ENCODE data around the gene LIPA.

Gene LIPA

GRCh38 chr10:89241486-89242344 lies 9.9 kb downstream of the LIPA start:
- TF ChIP-seq ISL1 (CRISPR knock-in tag; IDR thresholded peaks at IDR 0.05): no peak
- no peak for TF ChIP-seq GLIS3 (CRISPR knock-in tag; IDR thresholded peaks at IDR 0.05)
- no peak for TF ChIP-seq ARNTL (CRISPR knock-in tag; IDR thresholded peaks at IDR 0.05; ENCODE audit: borderline replicate concordance, low read depth)
- no peak for TF ChIP-seq PPARA (CRISPR knock-in tag; IDR thresholded peaks at IDR 0.05; ENCODE audit: borderline replicate concordance)
- TF ChIP-seq ESRRG (CRISPR knock-in tag; IDR thresholded peaks at IDR 0.05): no peak
- TF ChIP-seq SNAI2 (CRISPR knock-in tag; IDR thresholded peaks at IDR 0.05): no peak
- no peak for TF ChIP-seq TSHZ2 (CRISPR knock-in tag; IDR thresholded peaks at IDR 0.05)
- no peak for TF ChIP-seq POU6F1 (CRISPR knock-in tag; IDR thresholded peaks at IDR 0.05; ENCODE audit: borderline replicate concordance, low read depth)
- no peak for TF ChIP-seq ZNF8 (CRISPR knock-in tag; IDR thresholded peaks at IDR 0.05)
- no peak for TF ChIP-seq CREB5 (CRISPR knock-in tag; IDR thresholded peaks at IDR 0.05; ENCODE audit: low read depth)
- no peak for TF ChIP-seq TCF4 (CRISPR knock-in tag; IDR thresholded peaks at IDR 0.05; ENCODE audit: borderline replicate concordance)
- TF ChIP-seq ZFP30 (CRISPR knock-in tag; IDR thresholded peaks at IDR 0.05): no peak
- TF ChIP-seq PATZ1 (CRISPR knock-in tag; IDR thresholded peaks at IDR 0.05; ENCODE audit: borderline replicate concordance): no peak

GRCh38 chr10:89241026-89241425 lies 10.5 kb downstream of the LIPA start:
- TF ChIP-seq ZFP3 (CRISPR knock-in tag; IDR thresholded peaks at IDR 0.05) (no peak), OSR1 (CRISPR knock-in tag; IDR thresholded peaks at IDR 0.05) (no peak), PPARA (CRISPR knock-in tag; IDR thresholded peaks at IDR 0.05; ENCODE audit: borderline replicate concordance) (no peak), ZFP30 (CRISPR knock-in tag; IDR thresholded peaks at IDR 0.05) (no peak), TOX (CRISPR knock-in tag; IDR thresholded peaks at IDR 0.05; ENCODE audit: borderline replicate concordance) (no peak), CREB5 (CRISPR knock-in tag; IDR thresholded peaks at IDR 0.05; ENCODE audit: low read depth) (no peak), POU6F1 (CRISPR knock-in tag; IDR thresholded peaks at IDR 0.05; ENCODE audit: borderline replicate concordance, low read depth) (no peak), RARB (CRISPR knock-in tag; IDR thresholded peaks at IDR 0.05) (no peak), SNAI2 (CRISPR knock-in tag; IDR thresholded peaks at IDR 0.05) (no peak)
- no peak for ATAC-seq

More at GRCh38 chr10:89241486-89242344, 9.9 kb downstream of the LIPA start:
- no peak for ATAC-seq

GRCh38 chr10:89240519-89240918 lies 11.1 kb downstream of the LIPA start:
- ATAC-seq: no peak
- TF ChIP-seq CSDC2 (CRISPR knock-in tag; IDR thresholded peaks at IDR 0.05) (no peak), ZC3H10 (CRISPR knock-in tag; IDR thresholded peaks at IDR 0.05) (no peak), PPARA (CRISPR knock-in tag; IDR thresholded peaks at IDR 0.05; ENCODE audit: borderline replicate concordance) (no peak), ZFP3 (CRISPR knock-in tag; IDR thresholded peaks at IDR 0.05) (no peak), CREB5 (CRISPR knock-in tag; IDR thresholded peaks at IDR 0.05; ENCODE audit: low read depth) (no peak), RARB (CRISPR knock-in tag; IDR thresholded peaks at IDR 0.05) (no peak), OSR1 (CRISPR knock-in tag; IDR thresholded peaks at IDR 0.05) (no peak), ZFP30 (CRISPR knock-in tag; IDR thresholded peaks at IDR 0.05) (no peak), CSRNP3 (CRISPR knock-in tag; IDR thresholded peaks at IDR 0.05) (no peak), SNAI2 (CRISPR knock-in tag; IDR thresholded peaks at IDR 0.05) (no peak), ARNTL (CRISPR knock-in tag; IDR thresholded peaks at IDR 0.05; ENCODE audit: borderline replicate concordance, low read depth) (no peak), ZNF8 (CRISPR knock-in tag; IDR thresholded peaks at IDR 0.05) (no peak), ZNF565 (CRISPR knock-in tag; conservative IDR thresholded peaks at IDR 0.05; ENCODE audit: low read depth) (no peak), BACH2 (CRISPR knock-in tag; IDR thresholded peaks at IDR 0.05; ENCODE audit: borderline replicate concordance) (no peak), TCF4 (CRISPR knock-in tag; IDR thresholded peaks at IDR 0.05; ENCODE audit: borderline replicate concordance) (no peak)
